ENCODE measurements around the gene DGLUCY.
"Not testable (repeated sequence)": the region's sequence is repeated elsewhere in the genome, so short reads cannot be mapped to it uniquely, and the experiment has no call there.

DGLUCY gene, protein sequence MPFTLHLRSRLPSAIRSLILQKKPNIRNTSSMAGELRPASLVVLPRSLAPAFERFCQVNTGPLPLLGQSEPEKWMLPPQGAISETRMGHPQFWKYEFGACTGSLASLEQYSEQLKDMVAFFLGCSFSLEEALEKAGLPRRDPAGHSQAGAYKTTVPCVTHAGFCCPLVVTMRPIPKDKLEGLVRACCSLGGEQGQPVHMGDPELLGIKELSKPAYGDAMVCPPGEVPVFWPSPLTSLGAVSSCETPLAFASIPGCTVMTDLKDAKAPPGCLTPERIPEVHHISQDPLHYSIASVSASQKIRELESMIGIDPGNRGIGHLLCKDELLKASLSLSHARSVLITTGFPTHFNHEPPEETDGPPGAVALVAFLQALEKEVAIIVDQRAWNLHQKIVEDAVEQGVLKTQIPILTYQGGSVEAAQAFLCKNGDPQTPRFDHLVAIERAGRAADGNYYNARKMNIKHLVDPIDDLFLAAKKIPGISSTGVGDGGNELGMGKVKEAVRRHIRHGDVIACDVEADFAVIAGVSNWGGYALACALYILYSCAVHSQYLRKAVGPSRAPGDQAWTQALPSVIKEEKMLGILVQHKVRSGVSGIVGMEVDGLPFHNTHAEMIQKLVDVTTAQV

DNA sequence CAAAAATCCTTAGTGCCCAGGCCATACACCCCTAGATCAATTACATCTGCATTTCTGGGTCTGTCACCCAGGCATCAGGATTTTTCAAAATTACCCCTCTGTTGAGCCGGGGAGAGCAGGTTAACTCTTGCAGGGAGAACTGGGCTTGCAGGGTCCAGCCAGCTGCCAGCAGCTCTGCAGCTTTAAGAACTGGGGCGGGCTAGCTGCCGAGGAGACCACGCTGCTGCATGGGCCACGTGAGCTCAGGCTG is at the start of gene DGLUCY:
Gene DGLUCY, plus strand, starts transcription at position 245 of the 250 bp plus-strand sequence. CDS start 46,222 bp downstream, outside the sequence.
- in situ Hi-C loops (cut with MboI; ENCODE audit: low pct_unique_long_range_greater_than_20kb, low sequenced_read_pairs): no loop called here
- no peak for DNase-seq

DNA sequence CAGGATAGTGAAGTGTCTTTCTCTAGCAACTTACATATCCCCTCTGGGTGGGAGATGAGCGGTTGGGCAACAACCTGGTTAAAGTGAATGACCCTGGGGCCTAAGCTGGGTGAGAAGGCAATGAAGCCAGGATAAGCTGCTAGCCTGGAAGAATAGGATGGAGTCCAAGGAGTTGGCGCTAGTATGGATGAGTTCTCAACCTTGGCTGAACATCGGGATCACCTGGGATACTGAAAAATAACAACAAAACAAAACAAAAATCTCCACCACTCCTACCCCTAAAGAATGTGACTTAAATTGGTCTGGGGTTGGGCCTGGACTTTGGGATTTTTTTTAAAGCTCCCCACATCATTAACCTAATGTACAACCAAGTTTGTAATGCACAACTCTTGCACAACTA is 48.6 kb upstream of the DGLUCY start:
- no peak for DNase-seq

DNA sequence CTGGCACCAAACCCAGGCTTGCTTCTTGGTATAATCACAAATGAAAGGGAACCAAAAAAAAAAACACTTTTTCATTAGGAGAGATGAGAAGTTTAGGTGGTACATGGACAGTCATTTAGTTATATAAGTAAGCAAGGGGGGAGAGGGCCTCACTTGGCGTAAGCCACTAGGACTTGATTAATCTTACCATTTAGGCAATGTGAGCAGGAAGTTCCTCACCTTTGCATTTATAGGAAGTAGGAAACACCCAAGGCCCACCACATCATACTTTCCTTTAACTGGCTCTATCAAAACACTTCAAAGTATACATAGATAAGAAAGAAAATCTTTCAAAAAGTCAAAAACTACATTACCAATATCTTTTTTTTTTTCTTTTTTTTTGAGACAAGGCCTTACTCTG is 46.7 kb upstream of the DGLUCY start:
- DNase-seq: no peak
- in situ Hi-C loops (cut with MboI; ENCODE audit: low pct_unique_long_range_greater_than_20kb, low sequenced_read_pairs): no loop called here

More for the DNA sequence above, 48.6 kb upstream of the DGLUCY start:
- in situ Hi-C loops (cut with MboI; ENCODE audit: low pct_unique_long_range_greater_than_20kb, low sequenced_read_pairs): no loop called here

DNA sequence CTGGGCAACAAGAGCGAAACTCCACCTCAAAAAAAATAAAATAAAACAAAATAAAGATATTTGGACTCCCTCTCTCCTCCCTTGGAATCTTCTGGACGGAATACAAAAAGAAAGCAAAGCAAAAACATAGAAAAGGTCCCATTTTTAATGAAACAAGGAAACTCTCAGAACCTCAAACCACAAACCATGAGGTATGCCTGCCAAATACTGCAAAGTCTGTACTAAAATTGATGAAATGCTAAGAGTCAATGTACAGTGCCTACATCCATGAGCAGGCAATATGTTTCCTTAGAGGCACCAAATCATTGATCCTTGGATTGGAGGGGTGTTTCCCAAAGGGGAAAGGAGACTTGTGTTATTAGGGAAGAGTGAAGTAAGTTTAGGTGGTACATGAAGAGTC is 45.2 kb upstream of the DGLUCY start:
- DNase-seq: no peak
- in situ Hi-C loops (cut with MboI; ENCODE audit: low pct_unique_long_range_greater_than_20kb, low sequenced_read_pairs): no loop called here

DNA sequence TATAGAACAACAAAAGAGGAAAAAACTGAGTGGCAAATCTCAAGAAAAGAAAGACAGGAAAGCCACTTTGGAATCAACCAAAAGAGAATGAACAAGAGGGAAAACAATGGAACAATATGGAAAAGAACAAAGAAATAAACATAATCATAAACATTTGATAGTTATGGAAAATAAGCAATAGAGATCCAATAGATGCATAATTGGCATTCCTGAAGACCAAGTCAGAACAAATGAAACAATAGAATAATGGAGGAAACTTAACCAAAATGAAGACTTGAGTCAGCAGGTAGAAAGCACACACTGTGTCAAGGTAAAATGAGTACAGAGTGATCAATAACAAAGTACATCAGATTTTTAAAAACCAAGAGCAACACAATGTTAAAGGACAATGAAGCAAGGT is 43.3 kb upstream of the DGLUCY start:
- in situ Hi-C loops (cut with MboI; ENCODE audit: low pct_unique_long_range_greater_than_20kb, low sequenced_read_pairs): no loop called here
- DNase-seq: no peak

DNA sequence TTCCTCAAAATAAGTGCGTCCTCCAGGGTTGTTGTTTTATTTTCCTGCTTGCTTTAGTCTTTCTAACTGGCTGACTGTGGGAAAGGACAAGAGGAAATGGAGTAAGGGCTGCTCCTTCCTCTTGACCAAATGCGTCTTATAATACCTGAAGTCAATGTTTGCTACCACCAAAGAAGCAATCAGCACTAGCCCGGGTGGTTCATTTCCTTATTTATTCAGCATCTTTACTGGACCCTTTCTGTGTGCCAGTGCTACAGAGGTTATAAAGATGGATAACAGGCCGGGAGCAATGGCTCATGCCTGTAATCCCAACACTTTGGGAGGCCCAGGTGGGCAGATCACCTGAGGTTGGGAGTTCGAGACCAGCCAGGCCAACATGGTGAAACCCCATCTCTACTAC is 38.3 kb upstream of the DGLUCY start:
- in situ Hi-C loops (cut with MboI; ENCODE audit: low pct_unique_long_range_greater_than_20kb, low sequenced_read_pairs): no loop called here
- DNase-seq: no peak

DNA sequence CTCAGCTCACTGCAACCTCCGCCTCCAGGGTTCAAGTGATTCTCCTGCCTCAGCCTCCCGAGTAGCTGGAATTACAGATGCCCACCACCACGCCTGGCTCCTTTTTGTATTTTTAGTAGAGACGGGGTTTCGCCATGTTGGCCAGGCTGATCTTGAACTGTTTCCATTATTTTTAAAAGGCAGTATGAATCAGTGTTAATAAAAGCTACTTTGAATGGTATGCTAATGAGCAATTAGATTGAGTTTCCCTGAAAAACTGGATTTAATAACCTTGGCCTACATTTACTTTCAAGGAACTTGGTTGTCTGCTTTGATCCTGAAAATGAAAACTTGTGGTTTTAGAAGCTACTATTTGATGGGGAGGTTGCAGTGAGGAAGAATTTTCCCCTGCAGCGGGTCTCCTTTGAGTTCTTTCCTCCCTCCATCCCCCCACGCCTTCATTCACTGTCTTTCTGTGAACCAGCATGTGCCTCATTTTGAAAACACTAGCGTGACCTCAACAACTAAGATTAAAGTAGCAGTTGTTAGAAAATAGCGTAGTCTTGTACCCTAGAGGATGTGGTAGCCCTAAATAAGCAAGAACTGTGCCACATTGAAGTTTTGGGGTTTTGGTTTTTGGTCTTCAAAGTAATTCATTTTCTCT is 35.7 kb upstream of the DGLUCY start:
- peak; percentile 13 for DNase-seq

DNA sequence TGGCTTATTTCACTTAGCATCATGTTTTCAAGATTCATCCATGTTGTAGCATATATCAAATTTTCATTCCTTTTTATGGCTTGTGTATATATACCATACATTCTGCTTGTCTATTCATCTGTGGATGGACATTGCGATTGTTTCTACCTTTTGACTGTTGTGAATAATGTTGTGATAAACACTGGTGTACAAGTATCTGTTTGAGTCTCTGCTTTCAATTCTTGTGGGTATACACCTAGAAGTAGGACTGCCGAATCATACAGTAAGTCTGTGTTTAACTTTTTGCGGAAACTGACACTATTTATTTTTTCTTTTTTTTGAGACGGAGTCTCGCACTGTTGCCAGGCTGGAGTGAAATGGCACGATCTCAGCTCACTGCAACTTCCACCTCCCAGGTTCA is 33.8 kb upstream of the DGLUCY start:
- in situ Hi-C loops (cut with MboI; ENCODE audit: low pct_unique_long_range_greater_than_20kb, low sequenced_read_pairs): no loop called here
- no peak for DNase-seq

More for the DNA sequence above, 35.7 kb upstream of the DGLUCY start:
- in situ Hi-C loops (cut with MboI; ENCODE audit: low pct_unique_long_range_greater_than_20kb, low sequenced_read_pairs): no loop called here

DNA sequence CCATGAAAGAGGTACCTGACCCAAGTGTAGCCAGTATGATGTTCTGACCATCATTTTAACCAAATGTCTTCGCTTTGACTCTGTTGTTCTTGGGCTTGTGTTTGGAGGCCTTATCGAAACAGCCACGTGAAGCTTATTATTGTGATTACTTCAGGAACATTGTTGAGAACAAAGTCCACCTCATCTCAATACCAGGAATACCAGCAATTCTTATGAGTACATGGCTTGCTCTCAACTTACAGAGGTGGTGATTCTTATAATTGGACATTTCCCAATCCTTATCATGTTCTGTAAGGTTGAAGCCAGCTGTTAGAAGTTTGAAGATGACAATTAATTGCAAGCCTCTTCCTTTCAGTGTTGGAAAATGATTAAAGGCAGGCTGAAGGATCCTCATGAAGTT is 31.6 kb upstream of the DGLUCY start:
- in situ Hi-C loops (cut with MboI; ENCODE audit: low pct_unique_long_range_greater_than_20kb, low sequenced_read_pairs): no loop called here
- no peak for DNase-seq

DNA sequence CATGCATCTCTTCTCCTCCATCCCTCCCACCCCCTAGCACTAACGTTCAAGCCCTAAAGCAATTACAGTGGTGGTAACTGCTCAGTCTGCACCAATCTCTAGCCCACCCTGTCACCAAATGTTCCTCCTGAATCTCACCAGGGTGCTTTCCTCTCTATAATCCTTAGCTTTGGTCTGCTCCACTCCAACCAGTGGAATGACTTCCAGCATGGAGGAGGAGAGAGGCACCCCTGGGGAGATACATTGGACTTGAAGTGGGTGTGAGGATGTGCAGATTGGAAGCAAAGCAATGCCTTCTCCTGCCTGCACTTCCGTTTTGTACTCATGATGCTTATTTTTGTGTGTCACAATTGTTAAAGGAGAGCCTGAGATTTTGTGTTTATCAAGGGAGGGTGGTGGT is 29.4 kb upstream of the DGLUCY start:
- in situ Hi-C loops (cut with MboI; ENCODE audit: low pct_unique_long_range_greater_than_20kb, low sequenced_read_pairs): no loop called here
- DNase-seq: no peak

DNA sequence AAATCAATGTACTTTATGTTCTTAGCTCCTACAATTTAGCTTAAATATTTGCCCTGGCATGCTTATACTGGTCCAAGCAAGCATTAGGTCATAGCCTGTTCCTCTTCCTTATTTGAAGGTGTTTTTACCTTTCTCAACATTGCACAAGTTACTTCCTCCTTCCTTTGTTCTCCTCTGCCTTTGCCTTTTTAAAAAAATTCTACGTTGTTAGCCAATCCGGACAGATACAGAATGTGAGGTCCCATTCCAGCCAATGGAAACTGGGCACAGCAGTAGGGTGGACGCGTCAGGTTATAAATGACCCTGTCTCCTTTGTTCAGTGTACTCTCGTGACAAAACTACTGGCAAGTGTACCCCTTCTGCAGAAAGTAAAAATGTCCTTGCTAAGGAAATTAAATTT is 26.4 kb upstream of the DGLUCY start:
- in situ Hi-C loops (cut with MboI; ENCODE audit: low pct_unique_long_range_greater_than_20kb, low sequenced_read_pairs); DNase-seq: not testable (repeated sequence)

DNA sequence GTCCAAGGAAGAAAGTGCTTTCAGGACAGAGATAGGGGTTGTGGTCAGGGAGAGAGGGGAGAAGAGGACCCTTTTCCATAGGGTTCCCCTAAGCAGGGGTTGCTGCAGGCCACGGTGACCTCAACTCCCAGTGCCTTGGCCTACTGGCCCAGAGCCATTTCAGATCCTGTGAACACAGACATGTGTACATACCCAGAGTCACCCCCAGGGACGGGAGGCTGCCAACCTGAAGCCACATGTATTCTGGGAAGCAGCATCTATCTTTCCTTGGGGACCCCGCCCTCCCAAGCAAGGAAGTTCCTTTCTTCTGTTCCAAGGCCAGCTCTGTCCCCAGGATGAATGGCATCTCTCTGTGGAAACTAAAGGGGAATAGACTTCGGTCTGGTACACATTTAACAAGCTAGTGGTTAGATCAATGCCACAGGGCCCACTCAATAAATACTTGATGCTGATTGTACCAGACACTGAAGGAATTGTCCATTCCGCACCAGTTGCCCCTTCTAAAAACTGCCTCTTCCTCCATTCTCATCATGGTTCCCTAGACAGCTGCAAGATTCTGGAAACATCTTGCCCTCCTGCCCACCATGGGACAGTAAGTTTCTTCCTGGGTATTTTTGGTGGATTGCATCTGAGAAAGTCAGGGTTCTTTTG is 25.2 kb upstream of the DGLUCY start:
- no peak for DNase-seq
- in situ Hi-C loops (cut with MboI; ENCODE audit: low pct_unique_long_range_greater_than_20kb, low sequenced_read_pairs): no loop called here

DNA sequence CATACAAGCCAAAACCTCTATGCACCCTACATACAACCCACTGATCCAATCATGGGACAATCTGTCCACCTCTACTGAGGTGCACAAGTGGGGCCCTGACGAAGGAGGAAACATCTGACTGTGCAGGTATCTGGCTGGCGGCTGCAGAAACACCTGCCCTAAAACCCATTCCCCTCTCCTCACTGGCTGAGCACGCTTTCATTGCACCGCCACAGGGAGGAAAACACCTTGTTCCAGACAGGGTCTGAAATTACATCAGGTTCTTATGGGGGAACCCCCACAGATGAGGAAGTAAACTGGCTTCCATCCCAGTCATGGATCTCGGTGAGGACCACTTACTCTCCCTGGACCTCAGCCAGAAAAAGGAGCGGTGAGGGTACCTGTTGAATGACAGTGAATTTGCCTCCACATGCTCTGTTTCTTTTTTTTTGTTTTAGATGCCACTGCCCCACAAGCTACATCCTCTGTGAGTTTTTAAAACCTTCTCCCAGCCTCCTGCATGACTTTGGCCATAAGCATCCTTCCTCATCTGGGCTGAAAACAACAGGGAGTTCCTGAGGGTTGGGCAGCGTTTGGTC is 23.8 kb upstream of the DGLUCY start:
- in situ Hi-C loops (cut with MboI; ENCODE audit: low pct_unique_long_range_greater_than_20kb, low sequenced_read_pairs): no loop called here
- no peak for DNase-seq

DNA sequence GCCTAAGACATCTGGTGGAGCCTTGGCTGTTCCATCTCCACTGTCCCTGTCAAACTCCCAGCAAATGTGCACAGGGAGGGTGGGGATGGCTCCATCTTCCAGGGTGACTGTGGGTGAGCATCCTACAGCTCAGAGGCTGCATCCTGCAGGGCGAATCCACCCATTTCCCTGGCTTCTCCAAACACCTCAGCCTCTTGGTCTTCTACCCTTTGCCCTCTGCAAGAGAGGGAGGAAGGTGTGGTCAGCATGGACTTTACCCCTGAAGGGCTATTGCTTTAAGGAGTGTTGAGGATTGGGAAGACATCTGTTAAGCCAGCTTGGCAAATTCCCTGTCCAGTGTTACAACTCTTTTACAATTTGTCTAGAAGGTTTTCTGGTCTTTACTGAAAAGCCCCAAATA is 23.1 kb upstream of the DGLUCY start:
- in situ Hi-C loops (cut with MboI; ENCODE audit: low pct_unique_long_range_greater_than_20kb, low sequenced_read_pairs): no loop called here
- no peak for DNase-seq

DNA sequence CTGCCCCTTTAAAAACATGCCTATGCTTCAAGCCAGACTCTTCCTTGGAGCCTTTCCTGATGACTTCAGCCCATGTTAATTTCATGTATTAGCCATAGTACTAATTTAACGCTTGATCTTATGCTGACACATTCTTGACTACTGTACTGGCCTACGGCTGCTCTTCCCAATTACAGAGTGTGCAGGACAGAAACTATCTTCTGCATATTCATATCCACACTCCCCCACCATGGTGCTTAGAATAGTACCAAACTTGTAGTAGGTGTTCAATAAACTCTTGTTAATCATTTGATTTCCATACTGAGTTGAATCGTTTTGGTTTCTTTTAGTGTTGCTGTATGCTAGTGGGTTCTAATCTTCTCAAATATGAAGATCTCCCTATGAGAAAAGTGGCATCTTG is 21.8 kb upstream of the DGLUCY start:
- in situ Hi-C loops (cut with MboI; ENCODE audit: low pct_unique_long_range_greater_than_20kb, low sequenced_read_pairs): no loop called here
- DNase-seq: no peak

DNA sequence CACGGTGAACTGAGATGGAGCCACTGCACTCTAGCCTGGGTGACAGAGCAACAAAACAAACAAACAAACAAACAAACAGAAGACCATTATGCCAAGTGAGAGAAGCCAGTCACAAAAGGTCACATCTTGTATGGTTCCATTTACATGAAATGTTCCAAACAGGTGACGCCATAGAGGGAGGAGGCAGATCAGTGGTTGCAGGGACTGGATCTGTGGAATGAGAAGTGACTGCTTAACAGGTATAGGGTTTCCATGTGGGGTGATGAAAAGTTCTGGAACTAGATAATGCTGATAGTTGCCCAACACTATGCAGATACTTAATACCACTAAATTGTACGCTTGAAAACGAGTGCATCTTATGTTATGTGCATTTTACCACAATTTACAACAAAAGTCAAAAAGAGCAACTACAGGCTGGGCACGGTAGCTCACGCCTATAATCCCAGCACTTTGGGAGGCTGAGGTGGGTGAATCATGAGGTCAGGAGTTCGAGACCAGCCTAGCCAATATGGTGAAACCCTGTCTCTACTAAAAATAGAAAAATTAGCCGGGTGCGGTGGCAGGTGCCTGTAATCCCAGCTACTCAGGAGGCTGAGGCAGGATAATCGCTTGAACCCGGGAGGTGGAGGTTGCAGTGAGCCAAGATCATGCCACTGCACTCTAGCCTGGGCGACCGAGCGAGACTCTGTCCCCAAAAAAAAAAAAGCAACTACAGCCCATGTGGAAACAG is 20.0 kb upstream of the DGLUCY start:
- in situ Hi-C loops (cut with MboI; ENCODE audit: low pct_unique_long_range_greater_than_20kb, low sequenced_read_pairs); DNase-seq: not testable (repeated sequence)

DNA sequence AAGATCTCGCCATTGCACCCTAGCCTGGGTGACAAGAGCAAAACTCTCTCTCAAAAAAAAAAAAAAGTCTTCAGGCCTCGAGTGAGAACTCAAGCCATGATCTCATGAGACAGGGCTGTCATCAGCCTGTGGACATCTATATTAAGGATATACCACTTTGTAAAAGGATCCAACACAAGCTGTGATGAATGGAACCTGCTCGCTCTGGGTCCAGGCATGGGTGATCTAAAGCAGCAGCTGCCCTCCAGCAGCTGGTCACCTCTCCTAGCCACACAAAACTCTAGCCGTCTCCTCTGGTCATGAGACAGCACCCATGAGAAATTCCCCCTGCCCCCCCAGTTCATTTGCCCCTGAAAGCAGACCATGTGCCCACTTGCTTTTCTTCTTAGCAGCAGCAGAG is 19.1 kb upstream of the DGLUCY start:
- DNase-seq: no peak
- in situ Hi-C loops (cut with MboI; ENCODE audit: low pct_unique_long_range_greater_than_20kb, low sequenced_read_pairs): no loop called here

DNA sequence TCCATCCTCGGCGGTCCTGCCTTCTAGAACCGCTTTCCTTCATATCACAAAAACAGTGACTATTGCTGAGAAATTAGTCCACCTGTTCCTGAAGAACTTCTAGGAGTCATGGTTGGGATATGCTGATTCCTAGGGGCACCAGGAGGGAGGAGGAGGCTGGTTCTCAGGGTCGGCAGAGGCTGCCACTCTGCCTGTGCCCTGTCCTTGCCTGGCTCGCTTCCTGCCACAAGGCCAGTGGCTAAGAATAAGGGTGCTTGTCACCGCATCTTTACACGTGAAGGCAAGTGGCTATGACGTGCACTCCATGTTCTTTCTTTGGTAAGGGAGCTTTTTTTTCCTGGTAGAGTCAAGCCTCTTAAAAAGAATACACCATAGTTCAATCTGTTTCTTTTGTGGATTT is 18.7 kb upstream of the DGLUCY start:
- in situ Hi-C loops (cut with MboI; ENCODE audit: low pct_unique_long_range_greater_than_20kb, low sequenced_read_pairs): no loop called here
- DNase-seq: no peak

DNA sequence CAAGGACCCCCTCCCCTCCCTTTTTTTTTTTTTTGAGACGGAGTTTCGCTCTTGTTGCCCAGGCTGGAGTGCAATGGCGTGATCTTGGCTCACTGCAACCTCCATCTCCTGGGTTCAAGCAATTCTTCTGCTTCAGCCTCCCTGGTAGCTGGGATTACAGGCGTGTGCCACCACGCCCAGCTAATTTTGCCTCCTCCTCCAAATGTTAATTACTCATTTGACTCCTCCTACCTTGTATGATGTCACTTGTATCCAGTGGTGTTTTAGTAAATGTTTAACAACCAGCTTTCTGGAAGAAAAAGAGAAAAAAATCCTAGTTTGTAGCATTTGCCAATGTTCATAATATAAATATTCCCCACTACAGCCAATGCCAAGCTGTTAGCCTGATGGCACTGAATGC is 16.2 kb upstream of the DGLUCY start:
- DNase-seq; in situ Hi-C loops (cut with MboI; ENCODE audit: low pct_unique_long_range_greater_than_20kb, low sequenced_read_pairs): not testable (repeated sequence)
